ENCODE results near the gene EPX. TPM values are rescaled to one million over a fixed set of nuclear protein-coding genes. Genes with fewer than 3 reads are reported as not detected.

Gene EPX
- total and polyA plus RNA-seq, 2 donors from 2014 or later: 0.19 TPM; not detected in 1

DNA sequence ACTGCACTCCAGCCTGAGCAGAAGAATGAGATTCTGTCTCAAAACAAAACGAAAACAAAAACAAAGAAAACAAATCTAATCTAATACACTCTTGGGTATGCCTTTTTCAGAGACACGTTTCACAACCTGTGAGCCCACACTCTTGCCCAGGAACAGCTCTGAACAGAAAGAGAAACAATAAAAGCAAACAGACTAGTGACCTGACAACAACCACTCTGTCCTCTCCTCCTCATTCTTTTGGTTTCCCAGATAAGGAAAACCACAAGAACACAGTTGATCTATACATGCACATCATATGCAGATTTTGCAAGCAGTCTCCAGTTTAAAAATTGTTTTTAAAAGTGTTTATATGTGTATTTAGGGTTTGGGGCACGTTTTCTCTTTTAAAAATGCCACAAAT is 25.2 kb downstream of the EPX start:
- Histone ChIP-seq H3K9me3 (ENCODE audit: control insufficient read depth in 2 of 3, insufficient read depth in 1 of 3, low read length in 3 of 3) (no peaks in the 10 kb centered on the region), H3K4me1 (ENCODE audit: control insufficient read depth in 2 of 3, insufficient read depth in 2 of 3, low read depth in 1 of 3, low read length in 3 of 3) (peaks cover 0 to 7% (median 0%) of the 10 kb centered on the region in 3 donors), H3K36me3 (ENCODE audit: control insufficient read depth in 2 of 3, insufficient read depth in 3 of 3, low read length in 3 of 3) (peaks cover 4 to 17% (median 16%) of the 10 kb centered on the region in 3 donors), H3K27me3 (ENCODE audit: control insufficient read depth, insufficient read depth, low read length) (no peaks in the 10 kb centered on the region), H3K9ac (ENCODE audit: low read length in 3 of 3) (no peak overlapping the region), H3K4me3 (ENCODE audit: low read length in 3 of 3) (no peak overlapping the region), H3K27ac (ENCODE audit: low read depth in 2 of 2, low read length in 2 of 2) (no peak overlapping the region)
- TF ChIP-seq, protein P1, sequence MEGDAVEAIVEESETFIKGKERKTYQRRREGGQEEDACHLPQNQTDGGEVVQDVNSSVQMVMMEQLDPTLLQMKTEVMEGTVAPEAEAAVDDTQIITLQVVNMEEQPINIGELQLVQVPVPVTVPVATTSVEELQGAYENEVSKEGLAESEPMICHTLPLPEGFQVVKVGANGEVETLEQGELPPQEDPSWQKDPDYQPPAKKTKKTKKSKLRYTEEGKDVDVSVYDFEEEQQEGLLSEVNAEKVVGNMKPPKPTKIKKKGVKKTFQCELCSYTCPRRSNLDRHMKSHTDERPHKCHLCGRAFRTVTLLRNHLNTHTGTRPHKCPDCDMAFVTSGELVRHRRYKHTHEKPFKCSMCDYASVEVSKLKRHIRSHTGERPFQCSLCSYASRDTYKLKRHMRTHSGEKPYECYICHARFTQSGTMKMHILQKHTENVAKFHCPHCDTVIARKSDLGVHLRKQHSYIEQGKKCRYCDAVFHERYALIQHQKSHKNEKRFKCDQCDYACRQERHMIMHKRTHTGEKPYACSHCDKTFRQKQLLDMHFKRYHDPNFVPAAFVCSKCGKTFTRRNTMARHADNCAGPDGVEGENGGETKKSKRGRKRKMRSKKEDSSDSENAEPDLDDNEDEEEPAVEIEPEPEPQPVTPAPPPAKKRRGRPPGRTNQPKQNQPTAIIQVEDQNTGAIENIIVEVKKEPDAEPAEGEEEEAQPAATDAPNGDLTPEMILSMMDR (IDR thresholded peaks at IDR 0.05; ENCODE audit: borderline replicate concordance, extremely low read depth, insufficient read depth): no peak
- FAIRE-seq (no peak), DNase-seq (no peak)
- intact Hi-C loops (cut with DNase I): no loop called here

DNA sequence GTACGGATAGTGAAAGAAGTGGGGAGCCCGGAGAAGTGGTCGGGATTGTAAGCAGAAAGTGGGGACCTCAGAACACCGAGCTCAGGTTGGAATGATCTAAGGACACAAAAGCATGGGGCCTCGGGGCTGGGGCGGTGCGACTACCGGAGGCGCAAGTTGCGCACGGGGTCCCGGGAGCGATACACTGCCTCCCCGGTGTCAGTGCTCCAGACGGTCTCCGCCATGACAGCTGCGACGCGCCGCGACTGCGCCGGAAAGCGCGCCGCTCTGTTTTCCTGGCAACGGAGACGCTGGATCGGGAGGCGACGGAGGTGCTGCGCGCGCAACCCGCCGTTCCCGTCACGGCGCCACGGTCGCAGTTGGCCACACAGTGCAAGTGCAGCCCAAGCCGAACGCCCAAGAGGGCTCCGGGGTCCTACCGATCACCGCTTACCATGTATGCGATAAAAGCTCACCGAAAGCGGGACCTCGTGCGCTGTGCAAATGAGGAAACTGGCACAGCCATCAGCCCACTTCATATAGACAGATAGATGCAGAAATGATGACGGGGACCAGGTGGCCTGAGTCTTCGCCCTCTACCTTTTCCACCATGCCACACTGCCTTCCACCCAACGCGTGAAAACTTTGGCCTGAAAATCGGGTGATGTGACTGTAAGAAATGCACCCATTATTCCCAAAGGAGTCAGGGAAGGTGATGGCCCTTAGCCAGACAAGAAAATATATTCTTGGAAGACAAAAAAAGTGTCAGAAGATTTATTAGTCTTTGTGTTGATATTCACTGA is 26.7 kb downstream of the EPX start, which contains the start of gene MKS1:
MKS1 (minus strand) TSS at position 249 of the 782 bp plus-strand sequence; CDS start at position 224, 25 bp downstream.
- Histone ChIP-seq H3K9ac (ENCODE audit: low read length in 3 of 3) (peak within 1 kb of the TSS; percentile 76 to 94 (median 90)), H3K36me3 (ENCODE audit: control insufficient read depth in 2 of 3, insufficient read depth in 3 of 3, low read length in 3 of 3) (peaks cover 3 to 6% (median 5%) of the 10 kb centered on the region in 3 donors), H3K27me3 (ENCODE audit: control insufficient read depth, insufficient read depth, low read length) (no peaks in the 10 kb centered on the region), H3K27ac (ENCODE audit: low read depth in 2 of 2, low read length in 2 of 2) (peak within 1 kb of the TSS; percentile 29 to 39), H3K4me3 (ENCODE audit: low read length in 3 of 3) (peak within 1 kb of the TSS; percentile 80 to 96 (median 83)), H3K4me1 (ENCODE audit: control insufficient read depth in 2 of 3, insufficient read depth in 2 of 3, low read depth in 1 of 3, low read length in 3 of 3) (peaks cover 0 to 7% (median 0%) of the 10 kb centered on the region in 3 donors), H3K9me3 (ENCODE audit: control insufficient read depth in 2 of 3, insufficient read depth in 1 of 3, low read length in 3 of 3) (no peaks in the 10 kb centered on the region)
- intact Hi-C loops (cut with DNase I): no loop called here
- TF ChIP-seq, protein P1 (IDR thresholded peaks at IDR 0.05; ENCODE audit: borderline replicate concordance, extremely low read depth, insufficient read depth): peak; percentile 69
- DNase-seq (peak; percentile 97 to 98 (median 98)), FAIRE-seq (no peak)

DNA sequence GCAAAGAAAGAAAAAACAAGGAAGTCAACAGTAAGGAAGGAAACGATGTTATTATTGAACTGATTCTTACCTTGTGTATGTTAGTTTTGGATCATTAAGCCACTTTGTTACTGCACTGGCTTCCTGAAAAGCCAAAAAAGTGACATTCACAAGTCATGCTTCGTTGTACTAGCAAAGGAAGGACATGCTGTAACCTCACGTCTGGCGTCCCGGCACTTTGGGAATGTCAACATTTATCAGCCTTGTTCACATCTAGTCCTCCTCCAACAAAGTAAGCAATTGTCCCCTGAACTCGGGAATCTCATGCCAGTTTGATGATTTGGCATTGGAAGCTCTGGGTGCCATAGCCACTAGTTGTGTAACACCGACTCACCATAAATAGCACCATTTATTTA is 27.3 kb downstream of the EPX start:
- TF ChIP-seq, protein P1 (IDR thresholded peaks at IDR 0.05; ENCODE audit: borderline replicate concordance, extremely low read depth, insufficient read depth): no peak
- Histone ChIP-seq H3K4me3 (ENCODE audit: low read length in 3 of 3) (peak overlapping the region in 2 of 3 donors; percentile 83 to 96), H3K27ac (ENCODE audit: low read depth in 2 of 2, low read length in 2 of 2) (no peak overlapping the region), H3K36me3 (ENCODE audit: control insufficient read depth in 2 of 3, insufficient read depth in 3 of 3, low read length in 3 of 3) (peaks cover 1 to 4% (median 3%) of the 10 kb centered on the region in 3 donors), H3K4me1 (ENCODE audit: control insufficient read depth in 2 of 3, insufficient read depth in 2 of 3, low read depth in 1 of 3, low read length in 3 of 3) (peaks cover 0 to 7% (median 0%) of the 10 kb centered on the region in 3 donors), H3K9ac (ENCODE audit: low read length in 3 of 3) (no peak overlapping the region), H3K27me3 (ENCODE audit: control insufficient read depth, insufficient read depth, low read length) (no peaks in the 10 kb centered on the region), H3K9me3 (ENCODE audit: control insufficient read depth in 2 of 3, insufficient read depth in 1 of 3, low read length in 3 of 3) (no peaks in the 10 kb centered on the region)
- intact Hi-C loops (cut with DNase I): no loop called here
- peak in 2 of 5 donors; percentile 12 to 17 for DNase-seq
- FAIRE-seq: no peak

Data from kidney (tissue), 14 donors.